Ureter (tissue), 1 donor: ENCODE data around the gene GPC4. TPM values are rescaled to one million over a fixed set of nuclear protein-coding genes. Genes with fewer than 3 reads are reported as not detected.

Experiments used
- total RNA-seq: library from RNA; stranded (reverse); gene quantifications from one replicate; pipeline ENCODE4 v1.2.4, GENCODE V29; 2023
- donor health status: DM: yes; HTN: yes; CAD: no.

The GPC4 gene
- total RNA-seq, 1 donor from 2014 or later: 8.0 TPM

Other genes starting within 250 kb of the GPC4 start
- gene TFDP3, start 197.1 kb downstream of the GPC4 start, total RNA-seq: not detected